GM19035 (cell line): ENCODE results near the gene MFSD1.

Experiments
- ATAC-seq: cut with Tn5 transposase; IDR thresholded peaks from one replicate; pipeline ENCODE4 v1.9.1; 2021; ENCODE audit not compliant: unreplicated experiment

MFSD1 gene

DNA sequence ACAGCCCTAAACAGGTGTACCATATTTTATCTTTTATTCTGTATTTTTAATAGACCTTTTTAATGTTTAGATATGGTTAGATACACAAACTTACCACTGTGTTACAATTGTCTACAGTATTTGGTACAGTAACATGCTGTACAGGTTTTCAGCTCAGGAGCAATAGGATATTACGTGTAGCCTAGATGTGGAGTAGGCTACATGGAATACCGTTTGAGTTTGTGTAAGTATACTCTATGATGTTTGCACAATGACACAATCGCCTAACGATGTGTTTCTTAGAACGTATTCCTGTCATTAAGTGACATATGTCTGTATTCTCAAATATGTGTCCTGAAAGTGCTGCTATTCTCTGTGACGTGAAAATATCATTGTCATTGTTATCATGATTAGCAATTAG is 62.6 kb downstream of the MFSD1 start:
- no peak for ATAC-seq

DNA sequence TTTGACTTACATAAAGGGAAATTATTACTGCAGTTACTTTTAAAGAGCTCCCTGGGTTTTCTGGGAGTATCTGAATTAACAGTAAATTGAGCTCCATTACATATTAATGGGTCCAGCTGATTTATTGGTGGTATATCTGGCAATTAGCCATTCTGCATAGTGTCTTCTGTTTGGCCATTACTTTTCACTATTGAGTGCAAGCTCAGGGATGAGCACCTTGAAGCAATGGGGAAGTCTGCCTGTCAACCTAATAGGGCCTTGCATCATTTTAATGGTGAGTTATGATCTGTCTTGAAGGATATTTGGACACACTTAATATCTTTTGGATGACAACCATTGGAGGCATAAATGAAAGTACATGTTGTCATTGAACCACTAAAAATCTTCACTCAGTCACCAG is 73.8 kb downstream of the MFSD1 start:
- ATAC-seq = no peak
